GM12878 (cell line): ENCODE data around the gene ZFP91. TPM values are rescaled to one million over a fixed set of nuclear protein-coding genes. Genes with fewer than 3 reads are reported as not detected.

ENCODE experiments used
- ATAC-seq: fragments of 200-7000 bp; cut with Tn5 transposase; 3 replicates; pipeline ENCODE4 v1.9.1; 2020; ENCODE audit warnings: mild to moderate bottlenecking, moderate library complexity
- BruUV-seq: library from RNA; stranded (reverse); fragments of 400-500 nt; replicated peaks from 2 replicates; lab custom pipeline; 2021; lab: Mats Ljungman, UMichigan
- CTCF ChIA-PET: fragments of 300-600 bp; sonication (Branson Sonifier 250); formaldehyde crosslinking; extraction: SDS; loops from one replicate; lab custom pipeline; 2021; ENCODE audit warnings: inconsistent platforms; lab: Yijun Ruan, JAX
- POLR2A ChIA-PET: fragments of 350-600 bp; formaldehyde crosslinking; extraction: SDS; loops from one replicate; lab custom pipeline; 2021; ENCODE audit warnings: inconsistent platforms; lab: Charles Lee
- RAD21 ChIA-PET: fragments of 300-600 bp; sonication (Branson Sonifier 250); formaldehyde crosslinking; loops from one replicate; lab custom pipeline; 2023; ENCODE audit warnings: antibody characterized with exemption; ENCODE audit not compliant: unreplicated experiment; lab: Charles Lee
- SMC1A ChIA-PET: fragments of 300-600 bp; sonication (Branson Sonifier 250); formaldehyde crosslinking; loops from one replicate; lab custom pipeline; 2023; ENCODE audit not compliant: unreplicated experiment, uncharacterized antibody; lab: Charles Lee
- DNase-seq: peaks from one replicate; pipeline ENCODE4 v3.0.0-alpha.2; 2011; ENCODE audit warnings: low read depth, low spot score
- FAIRE-seq: peaks from 3 replicates; lab custom pipeline; 2011; peaks lifted over from hg19 to GRCh38; lab: Jason Lieb, UNC
- H2AFZ ChIP-seq: 2 replicates; pipeline ENCODE4 v1.6.0; 2011; ENCODE audit warnings: low read depth, low read length, control low read depth; ENCODE audit not compliant: control insufficient read depth
- H3K27ac ChIP-seq: 2 replicates; pipeline ENCODE4 v1.5.1; 2011; ENCODE audit warnings: control low read depth; ENCODE audit not compliant: control insufficient read depth, insufficient read depth
- H3K27me3 ChIP-seq, 2 experiments: replicated peaks in 1 of 2; 2 replicates each; pipeline versions ENCODE4 v1.6.0 to v1.6.1; 2011; ENCODE audit warnings: low read length in 1 of 2; ENCODE audit not compliant: control insufficient read depth in 2 of 2, insufficient read depth in 2 of 2
- H3K36me3 ChIP-seq, 2 experiments: 2 replicates each; pipeline ENCODE4 v1.5.1; 2011; ENCODE audit warnings: low read length in 1 of 2; ENCODE audit not compliant: control insufficient read depth in 2 of 2, insufficient read depth in 2 of 2
- H3K4me1 ChIP-seq: 2 replicates; pipeline ENCODE4 v1.6.1; 2011; ENCODE audit warnings: mild to moderate bottlenecking, low read length, moderate library complexity, mixed read lengths; ENCODE audit not compliant: control insufficient read depth, insufficient read depth
- H3K4me2 ChIP-seq: 2 replicates; pipeline ENCODE4 v1.6.0; 2011; ENCODE audit warnings: control low read depth; ENCODE audit not compliant: control insufficient read depth, insufficient read depth
- H3K4me3 ChIP-seq: fragments of 200-600 bp; sonication (generic); 2 replicates; pipeline ENCODE4 v1.5.1; 2016
- H3K79me2 ChIP-seq: 2 replicates; pipeline ENCODE4 v1.6.0; 2011; ENCODE audit warnings: low read length; ENCODE audit not compliant: control insufficient read depth, insufficient read depth
- H3K9ac ChIP-seq: 2 replicates; pipeline ENCODE4 v1.8.0; 2011; ENCODE audit warnings: low read length, control low read depth, mixed read lengths; ENCODE audit not compliant: control insufficient read depth, insufficient read depth
- H3K9me3 ChIP-seq: replicated peaks from 3 replicates; pipeline ENCODE4 v1.5.1; 2011; ENCODE audit warnings: mild to moderate bottlenecking, low read length; ENCODE audit not compliant: control insufficient read depth, insufficient read depth
- H4K20me1 ChIP-seq: 2 replicates; pipeline ENCODE4 v1.6.0; 2011; ENCODE audit not compliant: control insufficient read depth, insufficient read depth
- CREM ChIP-seq: IDR thresholded peaks from 2 replicates; pipeline ENCODE4 v1.6.1; 2014; ENCODE audit warnings: antibody characterized with exemption, low read depth
- KDM1A ChIP-seq: fragments of 200-600 bp; sonication (generic); IDR thresholded peaks from 2 replicates; pipeline ENCODE4 v1.6.1; 2016; ENCODE audit warnings: borderline replicate concordance
- SIX5 ChIP-seq: IDR thresholded peaks from 2 replicates; pipeline ENCODE4 v1.6.1; 2011; ENCODE audit warnings: mild to moderate bottlenecking, low read depth, low read length, moderate library complexity; ENCODE audit not compliant: severe bottlenecking
- TBL1XR1 ChIP-seq: IDR thresholded peaks from 2 replicates; pipeline ENCODE4 v1.6.1; 2012; ENCODE audit warnings: low read depth, low read length, improper control_type of control experiment
- ZSCAN29 ChIP-seq: fragments of 450-650 bp; IDR thresholded peaks from 2 replicates; pipeline ENCODE4 v1.6.1; 2017; ENCODE audit warnings: mild to moderate bottlenecking, moderate library complexity
- WGBS: methylation state at CpG from one replicate; pipeline ENCODE4 v1.1.6; 2016; ENCODE audit warnings: low lambda C conversion rate; ENCODE audit not compliant: insufficient replicate concordance, insufficient coverage; ENCODE audit errors: missing lambda C conversion rate; 5-methylcytosine and 5-hydroxymethylcytosine counted together
- in situ Hi-C: fragments of 300-500 bp; cut with MboI; formaldehyde crosslinking; loops from 9 replicates; pipeline ENCODE4 v1.14.3; 2018; ENCODE audit warnings: mixed read lengths
- intact Hi-C: fragments of 100-400 bp; cut with micrococcal nuclease; formaldehyde crosslinking; loops from one replicate; pipeline ENCODE4 v1.14.2; 2022; ENCODE audit not compliant: unreplicated experiment
- polyA plus RNA-seq, 11 experiments: library from polyadenylated mRNA; depleted of rRNA in 4 of 11; unstranded in 6 of 11; stranded (reverse) in 5 of 11; fragments of >200 nt; fragmentation: Nextera tagmentation in 4 of 11; fragmentation: Illumina TruSeq in 1 of 11; extraction: Ambion mirVana in 4 of 11; extraction: Trizol in 1 of 11; gene quantifications; 1 replicate in 1 of 11; 2 replicates in 10 of 11; pipeline versions ENCODE4 v1.2.1 to v1.2.3, GENCODE V29; 2011 to 2016; ENCODE audit warnings: inconsistent platforms in 2 of 11, missing spikeins in 2 of 11, low read depth in 1 of 11
- total RNA-seq, 4 experiments: library from RNA; depleted of rRNA in 3 of 4; stranded (reverse); fragments of >200 nt in 3 of 4; fragmentation: Illumina TruSeq in 1 of 4; extraction: Trizol in 1 of 4; gene quantifications; 2 replicates each; pipeline versions ENCODE4 v1.2.1 to v1.2.3, GENCODE V29; 2013 to 2021
- TF ChIP-seq, protein P1 (sequence below): fragments of 450-650 bp; formaldehyde crosslinking; IDR thresholded peaks from 2 replicates; pipeline ENCODE4 v1.4.0; 2020; ENCODE audit warnings: mild to moderate bottlenecking, moderate library complexity
- TF ChIP-seq, protein P2 (sequence below): IDR thresholded peaks from 2 replicates; pipeline ENCODE4 v1.6.1; 2012; ENCODE audit warnings: low read depth, low read length, improper control_type of control experiment
- TF ChIP-seq, protein P3 (sequence below): IDR thresholded peaks from 2 replicates; pipeline ENCODE4 v1.6.1; 2012; ENCODE audit warnings: low read depth, low read length, improper control_type of control experiment

ZFP91 gene
- total and polyA plus RNA-seq, 10 of the 15 experiments (the other 5 are each of a cell fraction or from before 2014, with no cell fraction given): 12.9 to 54.1 (median 31.7) TPM

DNA sequence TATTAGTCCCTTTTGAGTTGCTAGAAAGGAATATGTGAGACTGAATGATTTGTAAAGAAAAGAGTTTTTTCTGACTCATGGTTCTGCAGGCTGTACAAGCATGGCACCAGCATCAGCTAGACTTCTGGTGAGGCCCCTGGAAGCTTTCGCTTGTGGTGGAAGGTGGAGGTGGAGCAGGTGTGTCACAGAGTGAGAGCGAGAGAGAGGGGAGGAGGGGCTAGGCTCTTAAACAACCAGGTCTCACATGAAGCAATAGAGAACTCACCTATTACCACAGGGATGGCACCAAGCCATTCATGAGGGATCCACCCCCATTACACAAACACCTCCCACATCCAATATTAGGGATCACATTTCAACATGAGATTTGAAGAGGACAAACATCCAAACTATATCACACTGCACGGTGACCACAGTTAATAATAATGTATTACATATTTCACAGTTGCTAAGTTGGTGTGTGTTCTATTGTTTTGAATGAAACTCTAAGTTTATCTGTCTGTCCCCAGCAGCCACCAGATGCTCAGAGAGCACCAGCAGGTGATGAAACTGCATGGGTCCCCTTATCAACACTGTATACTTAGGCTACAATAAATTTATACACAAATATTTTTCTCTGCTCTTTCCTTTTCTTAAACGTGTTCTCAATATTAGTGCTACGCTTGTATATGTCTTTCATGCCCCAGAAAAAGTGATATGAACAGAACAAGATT lies 14.1 kb downstream of the ZFP91 start (continued):
- TF ChIP-seq, protein P1, sequence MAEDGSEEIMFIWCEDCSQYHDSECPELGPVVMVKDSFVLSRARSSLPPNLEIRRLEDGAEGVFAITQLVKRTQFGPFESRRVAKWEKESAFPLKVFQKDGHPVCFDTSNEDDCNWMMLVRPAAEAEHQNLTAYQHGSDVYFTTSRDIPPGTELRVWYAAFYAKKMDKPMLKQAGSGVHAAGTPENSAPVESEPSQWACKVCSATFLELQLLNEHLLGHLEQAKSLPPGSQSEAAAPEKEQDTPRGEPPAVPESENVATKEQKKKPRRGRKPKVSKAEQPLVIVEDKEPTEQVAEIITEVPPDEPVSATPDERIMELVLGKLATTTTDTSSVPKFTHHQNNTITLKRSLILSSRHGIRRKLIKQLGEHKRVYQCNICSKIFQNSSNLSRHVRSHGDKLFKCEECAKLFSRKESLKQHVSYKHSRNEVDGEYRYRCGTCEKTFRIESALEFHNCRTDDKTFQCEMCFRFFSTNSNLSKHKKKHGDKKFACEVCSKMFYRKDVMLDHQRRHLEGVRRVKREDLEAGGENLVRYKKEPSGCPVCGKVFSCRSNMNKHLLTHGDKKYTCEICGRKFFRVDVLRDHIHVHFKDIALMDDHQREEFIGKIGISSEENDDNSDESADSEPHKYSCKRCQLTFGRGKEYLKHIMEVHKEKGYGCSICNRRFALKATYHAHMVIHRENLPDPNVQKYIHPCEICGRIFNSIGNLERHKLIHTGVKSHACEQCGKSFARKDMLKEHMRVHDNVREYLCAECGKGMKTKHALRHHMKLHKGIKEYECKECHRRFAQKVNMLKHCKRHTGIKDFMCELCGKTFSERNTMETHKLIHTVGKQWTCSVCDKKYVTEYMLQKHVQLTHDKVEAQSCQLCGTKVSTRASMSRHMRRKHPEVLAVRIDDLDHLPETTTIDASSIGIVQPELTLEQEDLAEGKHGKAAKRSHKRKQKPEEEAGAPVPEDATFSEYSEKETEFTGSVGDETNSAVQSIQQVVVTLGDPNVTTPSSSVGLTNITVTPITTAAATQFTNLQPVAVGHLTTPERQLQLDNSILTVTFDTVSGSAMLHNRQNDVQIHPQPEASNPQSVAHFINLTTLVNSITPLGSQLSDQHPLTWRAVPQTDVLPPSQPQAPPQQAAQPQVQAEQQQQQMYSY: no peak
- no peak for TF ChIP-seq TBL1XR1

DNA sequence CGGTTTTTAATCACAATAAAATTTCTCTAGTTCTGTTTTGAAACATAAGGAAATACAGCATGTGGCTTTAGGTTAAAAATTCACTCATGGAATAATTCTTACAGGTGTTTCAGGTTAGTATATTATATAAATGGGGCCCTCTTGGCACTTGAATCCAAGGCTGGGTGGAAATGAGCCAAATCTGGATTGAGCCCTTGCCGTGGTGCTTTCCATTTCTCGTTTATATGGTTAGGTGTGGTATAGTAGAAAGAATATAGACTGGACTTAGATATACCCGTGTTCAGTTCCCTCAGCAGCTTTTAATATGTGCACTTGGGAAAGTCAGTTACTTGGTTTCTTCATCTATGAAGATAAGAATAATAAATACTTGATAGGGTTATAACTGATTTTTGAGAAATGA lies 16.0 kb downstream of the ZFP91 start:
- DNase-seq (no peak), FAIRE-seq (no peak), ATAC-seq (no peak)
- Histone ChIP-seq H2AFZ (no peak overlapping the region), H3K4me1 (peaks cover 5% of the 10 kb centered on the region), H3K27ac (no peak overlapping the region), H3K9me3 (no peaks in the 10 kb centered on the region), H3K4me2 (no peak overlapping the region), H3K27me3 (no peaks in the 10 kb centered on the region), H3K9ac (no peak overlapping the region), H3K4me3 (no peak overlapping the region), H3K36me3 (peaks cover 2 to 3% of the 10 kb centered on the region in 2 experiments), H4K20me1 (no peaks in the 10 kb centered on the region), H3K79me2 (peaks cover 84% of the 10 kb centered on the region)
- TF ChIP-seq CREM: no peak
- TF ChIP-seq, protein P2, sequence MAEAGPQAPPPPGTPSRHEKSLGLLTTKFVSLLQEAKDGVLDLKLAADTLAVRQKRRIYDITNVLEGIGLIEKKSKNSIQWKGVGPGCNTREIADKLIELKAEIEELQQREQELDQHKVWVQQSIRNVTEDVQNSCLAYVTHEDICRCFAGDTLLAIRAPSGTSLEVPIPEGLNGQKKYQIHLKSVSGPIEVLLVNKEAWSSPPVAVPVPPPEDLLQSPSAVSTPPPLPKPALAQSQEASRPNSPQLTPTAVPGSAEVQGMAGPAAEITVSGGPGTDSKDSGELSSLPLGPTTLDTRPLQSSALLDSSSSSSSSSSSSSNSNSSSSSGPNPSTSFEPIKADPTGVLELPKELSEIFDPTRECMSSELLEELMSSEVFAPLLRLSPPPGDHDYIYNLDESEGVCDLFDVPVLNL: no peak
- TF ChIP-seq, protein P3, sequence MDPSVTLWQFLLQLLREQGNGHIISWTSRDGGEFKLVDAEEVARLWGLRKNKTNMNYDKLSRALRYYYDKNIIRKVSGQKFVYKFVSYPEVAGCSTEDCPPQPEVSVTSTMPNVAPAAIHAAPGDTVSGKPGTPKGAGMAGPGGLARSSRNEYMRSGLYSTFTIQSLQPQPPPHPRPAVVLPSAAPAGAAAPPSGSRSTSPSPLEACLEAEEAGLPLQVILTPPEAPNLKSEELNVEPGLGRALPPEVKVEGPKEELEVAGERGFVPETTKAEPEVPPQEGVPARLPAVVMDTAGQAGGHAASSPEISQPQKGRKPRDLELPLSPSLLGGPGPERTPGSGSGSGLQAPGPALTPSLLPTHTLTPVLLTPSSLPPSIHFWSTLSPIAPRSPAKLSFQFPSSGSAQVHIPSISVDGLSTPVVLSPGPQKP: no peak
- TF ChIP-seq ZSCAN29: no peak
- TF ChIP-seq KDM1A: no peak
- TF ChIP-seq SIX5: no peak
- in situ Hi-C loops (loop anchor here (25.0 kb wide), 2 partner anchors 1067 to 1258 kb away; partner anchors contain the start of genes P2RX3, PATL1 and SSRP1), intact Hi-C loops (no loop called here)
- ChIA-PET POLR2A (interaction anchor here (0.7 to 1.5 kb wide), 2 partner anchors 11 to 15 kb away, joined by 3 to 4 read pairs; no protein-coding TSS in a partner anchor), RAD21 (interaction anchor here (1.5 kb wide), 1 partner anchor 10 kb away, joined by 3 read pairs; no protein-coding TSS in a partner anchor), SMC1A (interaction anchor here (1.0 to 3.6 kb wide), 5 partner anchors 9 to 28 kb away, joined by 3 to 15 read pairs (median 6); no protein-coding TSS in a partner anchor), CTCF (interaction anchor here (0.6 to 2.1 kb wide), 4 partner anchors 26 to 464 kb away, joined by 3 to 12 read pairs (median 7); no protein-coding TSS in a partner anchor)
- 38% methylated on average over 4 of the region's 4 CpGs for WGBS
- BruUV-seq: no TSS peak
